NCI-H2227 (cell line): ENCODE measurements around the gene KRT82.

Source experiments
- DNase-seq: peaks from one replicate; lab custom pipeline; 2025; ENCODE audit not compliant: unreplicated experiment; lab: John Stamatoyannopoulos, UW

Gene KRT82

GRCh38 chr12:52436000-52436827, 30.1 kb upstream of the KRT82 start:
- no peak for DNase-seq

GRCh38 chr12:52435659-52435999, 29.5 kb upstream of the KRT82 start:
- DNase-seq = no peak

- DNase-seq = no peak
Measured at GRCh38 chr12:52434760-52435530, 28.8 kb upstream of the KRT82 start.

DNA sequence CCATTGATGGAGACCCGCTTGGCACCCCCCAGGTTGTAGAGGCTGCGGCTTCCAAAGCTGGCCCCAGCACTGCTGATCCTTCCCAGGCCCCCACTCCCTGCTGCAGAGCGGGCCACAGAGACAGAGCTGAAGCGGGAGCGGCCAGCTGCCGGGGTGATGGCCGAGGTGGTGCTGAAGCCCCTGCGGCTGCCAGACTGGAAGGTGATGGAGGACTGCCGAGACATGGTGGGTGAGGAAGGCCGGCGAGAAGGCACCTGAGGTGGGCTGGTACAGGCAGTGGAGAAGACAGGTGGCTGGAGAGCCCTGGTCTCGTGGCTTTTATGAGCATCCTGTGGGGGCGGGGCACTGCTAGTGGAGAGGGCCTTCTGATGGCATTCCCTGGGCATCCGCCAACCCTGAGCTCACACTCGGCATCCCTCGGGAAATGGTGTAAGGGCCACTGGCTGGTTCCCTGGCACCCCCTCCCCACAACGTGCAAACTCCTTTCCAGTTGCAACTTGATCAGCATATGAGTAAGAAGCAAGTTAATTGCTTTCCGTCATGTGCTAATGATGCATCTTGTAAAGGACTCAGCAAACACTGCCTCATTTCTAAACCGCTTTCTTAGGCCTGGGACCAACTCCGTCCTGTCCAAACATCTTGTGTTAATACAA, 28.1 kb upstream of the KRT82 start, which contains the start of gene KRT75:
TSS of gene KRT75 (minus strand) at position 291 of the 653 bp plus-strand sequence. CDS start at position 224, 67 bp downstream.
- no peak for DNase-seq

GRCh38 chr12:52433501-52434080, 27.5 kb upstream of the KRT82 start:
- DNase-seq = no peak

GRCh38 chr12:52432559-52433207, 26.5 kb upstream of the KRT82 start:
- DNase-seq = no peak

DNA sequence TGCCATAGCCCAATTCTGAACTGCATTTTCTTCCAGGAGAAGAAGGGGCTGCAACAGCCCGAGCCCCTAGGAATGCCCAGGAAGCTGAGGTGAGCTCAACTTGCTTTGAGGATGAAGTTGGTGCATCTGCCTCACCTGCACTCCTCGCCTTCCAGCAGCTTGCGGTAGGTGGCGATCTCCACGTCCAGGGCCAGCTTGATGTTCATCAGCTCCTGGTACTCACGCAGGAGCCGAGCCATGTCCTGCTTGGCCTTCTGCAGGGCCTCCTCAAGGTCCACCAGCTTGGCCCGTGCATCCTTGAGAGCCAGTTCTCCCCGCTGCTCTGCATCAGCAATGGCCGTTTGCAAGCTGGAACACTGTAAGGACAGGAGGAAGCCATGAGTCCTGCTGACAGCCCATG, 22.0 kb upstream of the KRT82 start:
- no peak for DNase-seq

- DNase-seq = no peak
Measured at GRCh38 chr12:52427083-52427482, 20.9 kb upstream of the KRT82 start.

DNA sequence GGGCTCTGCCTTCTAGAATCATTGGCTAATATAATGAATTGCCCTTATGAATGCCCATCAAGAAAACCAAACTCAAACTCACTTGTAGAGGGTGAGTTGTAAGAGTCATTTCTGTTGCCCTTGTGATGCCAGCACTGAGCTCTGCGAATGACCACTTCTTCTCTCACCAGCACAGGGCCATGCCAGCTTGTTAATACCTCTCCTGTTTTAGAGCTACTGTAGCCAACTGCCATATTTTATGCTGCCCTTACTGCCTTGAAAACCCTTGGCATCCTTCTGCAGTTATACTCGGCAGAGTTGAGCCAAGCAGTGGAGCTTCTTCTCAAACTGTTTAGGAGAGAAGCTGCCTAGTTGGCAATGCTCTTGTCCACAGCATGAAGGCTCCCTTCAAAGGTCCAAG, 19.9 kb upstream of the KRT82 start:
- no peak for DNase-seq

GRCh38 chr12:52425466-52425865, 19.3 kb upstream of the KRT82 start:
- DNase-seq = no peak

DNA sequence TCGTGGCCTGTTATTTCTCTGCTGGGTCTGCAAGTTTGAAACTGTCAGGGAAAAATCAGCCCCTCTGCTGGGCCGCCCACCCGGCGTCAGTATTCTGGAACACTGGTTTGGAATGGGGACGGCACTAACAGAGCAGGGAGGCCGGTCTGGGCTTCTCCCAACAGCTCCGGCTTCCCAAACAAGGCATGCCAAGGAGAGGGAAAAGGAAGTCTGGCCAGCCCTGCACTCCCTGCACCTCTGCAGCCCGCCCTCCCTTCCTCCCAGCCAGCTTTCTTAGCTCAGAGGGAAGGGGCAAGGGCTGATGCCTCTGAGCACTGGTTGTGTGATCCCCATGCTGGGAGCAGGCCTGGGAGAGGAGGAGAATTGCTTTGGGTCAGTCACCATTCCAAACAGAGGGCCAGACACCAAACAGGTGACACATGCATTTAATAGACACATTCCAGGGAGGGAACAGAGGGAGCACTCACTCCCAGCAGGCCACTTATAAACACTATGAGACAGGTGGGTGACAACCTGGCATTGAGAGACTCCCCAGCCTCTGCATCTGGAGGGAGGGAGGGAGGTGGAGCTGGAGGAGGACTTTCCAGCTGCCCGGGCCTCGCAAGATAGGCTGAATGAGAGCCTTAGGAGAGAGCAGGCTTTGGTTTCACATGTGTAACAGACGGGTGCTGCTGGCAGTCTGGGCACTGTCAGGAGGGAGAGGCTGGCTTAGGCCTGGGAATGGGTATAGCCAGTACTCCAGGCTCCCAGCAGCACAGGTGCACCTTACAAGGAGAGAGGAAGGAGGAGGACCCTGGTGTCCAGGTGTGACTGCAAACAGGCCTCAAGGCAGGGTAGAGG, 17.7 kb upstream of the KRT82 start:
- no peak for DNase-seq

DNA sequence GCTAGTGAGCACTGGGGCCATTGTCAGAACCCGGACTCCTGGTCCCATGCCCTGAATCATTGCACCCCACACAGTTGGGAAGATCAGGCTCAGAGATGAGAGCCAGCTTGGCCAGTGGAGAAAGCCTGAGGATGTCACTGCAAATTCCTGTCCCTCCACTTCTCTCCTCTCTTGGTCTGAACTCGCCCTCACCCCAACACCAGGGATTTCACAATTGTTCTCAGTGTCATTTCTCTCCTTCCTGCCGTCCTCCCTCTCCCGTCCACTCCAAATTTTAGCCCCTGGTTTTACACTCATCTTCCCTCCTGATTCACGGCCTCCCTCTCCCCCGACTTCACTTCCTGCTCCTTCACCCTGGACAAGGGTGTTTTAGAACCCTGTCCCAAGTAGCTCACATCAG, 16.9 kb upstream of the KRT82 start:
- DNase-seq = no peak

DNA sequence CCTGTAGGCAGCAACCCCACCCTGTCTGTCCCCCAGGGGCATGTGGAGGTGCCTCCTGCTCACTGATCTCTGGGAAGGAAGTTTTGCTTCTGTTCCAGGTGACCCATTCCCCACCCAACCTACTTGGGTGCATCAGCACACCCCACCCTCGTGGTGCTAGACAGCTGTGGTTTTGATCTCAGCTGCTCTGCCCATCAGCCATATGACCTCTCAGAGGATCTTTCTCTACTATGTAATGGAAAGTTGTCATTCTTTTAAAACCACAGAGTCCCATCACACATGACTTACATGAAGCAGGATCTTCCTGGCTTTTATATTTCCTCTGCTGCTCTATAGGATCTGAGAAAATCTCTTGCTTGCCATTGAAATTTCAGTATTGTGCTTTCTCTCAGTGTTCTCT, 13.5 kb upstream of the KRT82 start:
- no peak for DNase-seq

GRCh38 chr12:52418576-52419110, 12.5 kb upstream of the KRT82 start:
- no peak for DNase-seq

DNA sequence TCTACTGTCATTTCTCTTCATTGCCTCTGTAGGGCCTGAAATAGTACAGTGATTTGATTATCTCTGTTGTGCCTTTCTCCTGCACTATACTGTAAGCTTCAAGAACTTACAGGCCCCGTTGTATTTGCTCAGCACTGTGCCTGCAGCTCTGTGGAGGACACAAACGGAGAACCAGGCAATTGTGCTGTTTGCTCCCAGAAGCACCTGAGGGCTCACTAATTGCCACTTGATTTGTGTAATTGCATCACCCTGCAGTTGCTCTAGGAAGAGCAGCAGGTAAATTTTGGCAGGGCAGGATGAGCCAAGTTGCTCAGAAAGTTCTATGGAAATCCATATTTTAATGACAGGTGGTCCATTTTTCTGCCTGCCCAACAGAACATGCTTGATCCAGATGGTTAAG, 11.6 kb upstream of the KRT82 start:
- no peak for DNase-seq

GRCh38 chr12:52416795-52417194, 10.7 kb upstream of the KRT82 start:
- no peak for DNase-seq

DNA sequence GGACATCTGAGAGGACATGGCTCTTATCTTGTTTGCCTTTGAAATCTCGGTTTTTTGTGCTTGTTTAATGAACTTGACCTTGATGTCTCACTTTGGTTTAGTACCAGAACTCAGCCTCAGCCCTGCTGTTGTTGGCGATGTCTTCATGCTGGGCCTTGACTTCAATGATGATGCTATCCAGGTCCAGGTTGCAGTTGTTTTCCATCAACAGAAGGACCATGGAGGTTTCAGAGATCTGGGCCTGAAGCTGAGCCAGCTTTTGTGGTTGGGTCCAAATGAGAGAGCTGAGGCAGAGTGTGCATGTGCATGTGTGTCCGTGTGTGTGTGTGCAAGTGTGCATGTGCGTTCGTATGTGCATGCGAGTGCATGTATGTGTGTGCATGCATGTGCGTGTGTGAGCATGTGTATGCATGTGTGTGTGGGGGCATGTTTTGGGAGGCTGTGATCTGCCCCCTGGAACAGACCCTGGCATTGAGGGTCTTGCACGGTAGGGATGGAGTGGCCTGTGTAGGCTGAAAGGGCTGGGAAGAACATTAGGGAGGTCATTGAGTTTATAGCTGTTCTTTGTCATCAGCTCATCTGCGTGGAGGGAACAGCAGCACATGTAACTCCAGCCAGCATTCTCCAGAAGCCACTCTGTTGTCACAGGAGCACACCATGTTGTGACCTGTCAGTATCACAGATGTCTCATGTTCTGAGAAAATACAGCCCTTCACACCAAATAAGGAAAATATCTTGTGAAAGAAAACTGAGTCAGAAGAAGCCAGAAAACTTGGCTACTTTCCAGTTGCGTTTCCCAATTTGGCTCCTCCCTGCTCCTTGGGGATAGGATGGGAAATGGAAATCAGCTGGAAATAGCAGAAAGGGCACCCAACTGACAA, 10.0 kb upstream of the KRT82 start:
- DNase-seq = no peak

DNA sequence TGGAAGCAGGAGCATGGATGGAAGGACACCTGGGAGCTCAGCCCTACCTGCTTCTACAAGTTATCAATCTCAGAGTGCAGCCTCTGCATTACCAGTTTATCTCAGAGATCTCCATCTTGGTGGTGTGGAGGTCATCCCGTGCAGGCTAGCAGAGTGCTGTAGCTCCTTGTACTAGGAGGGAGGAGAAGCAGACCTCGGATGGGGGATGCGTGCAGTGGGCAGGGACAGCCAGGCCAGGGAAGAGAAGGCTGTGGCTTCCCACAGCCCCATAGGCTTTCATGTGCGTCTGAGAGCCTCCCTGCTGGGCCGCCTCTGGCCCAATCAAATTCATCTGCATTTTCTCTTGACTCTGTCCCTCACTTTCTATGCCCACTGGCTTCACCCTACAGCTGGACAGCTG, 8.8 kb upstream of the KRT82 start:
- DNase-seq = no peak

DNA sequence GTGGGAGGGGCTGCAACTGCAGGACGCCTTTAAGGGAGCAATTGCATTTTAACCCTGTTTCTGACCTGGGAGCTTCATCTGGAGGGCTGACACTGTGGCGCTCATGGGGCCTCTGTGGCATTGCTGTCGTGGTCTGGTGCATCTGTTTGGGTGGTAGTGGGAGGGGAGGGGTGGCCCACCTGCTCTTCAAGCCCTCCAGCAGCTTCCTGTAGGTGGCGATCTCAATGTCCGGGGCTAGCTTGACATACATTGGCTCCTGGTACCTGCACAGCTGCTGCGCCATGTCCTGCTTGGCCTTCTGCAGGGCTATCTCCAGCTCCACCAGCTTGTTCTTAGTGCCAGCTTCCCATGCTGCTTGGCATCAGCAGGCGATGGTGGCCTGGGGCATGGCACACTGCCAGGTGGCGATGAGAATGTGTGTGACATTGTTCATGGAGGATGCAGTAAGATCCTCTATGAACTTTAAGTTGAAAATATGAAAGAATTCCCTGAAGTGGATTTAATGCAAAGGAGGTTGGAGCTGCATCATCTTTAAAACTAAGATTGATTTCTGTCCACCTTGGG, 7.7 kb upstream of the KRT82 start:
- DNase-seq = no peak
